HG03060 (cell line): ENCODE measurements around the gene FBXO2.
"Not testable (repeated sequence)": the region's sequence is repeated elsewhere in the genome, so short reads cannot be mapped to it uniquely, and the experiment has no call there.

Experiments used
- ATAC-seq: cut with Tn5 transposase; IDR thresholded peaks from one replicate; pipeline ENCODE4 v1.9.1; 2021; ENCODE audit warnings: low read depth, moderate number of reproducible peaks; ENCODE audit not compliant: unreplicated experiment

The FBXO2 gene

GRCh38 chr1:11638121-11638520 lies 16.1 kb downstream of the FBXO2 start:
- ATAC-seq, result no peak

- no peak for ATAC-seq
Observed at GRCh38 chr1:11634365-11635192, 19.6 kb downstream of the FBXO2 start.

- ATAC-seq, result no peak
Observed at GRCh38 chr1:11629184-11630016, 24.8 kb downstream of the FBXO2 start.

GRCh38 chr1:11628767-11629166 lies 25.5 kb downstream of the FBXO2 start:
- ATAC-seq, result no peak

- ATAC-seq, result no peak
Observed at GRCh38 chr1:11626551-11626950, 27.7 kb downstream of the FBXO2 start.

GRCh38 chr1:11623702-11624101 lies 30.5 kb downstream of the FBXO2 start:
- no peak for ATAC-seq

GRCh38 chr1:11622398-11622797 lies 31.8 kb downstream of the FBXO2 start:
- ATAC-seq, result no peak

GRCh38 chr1:11620924-11621323 lies 33.3 kb downstream of the FBXO2 start:
- no peak for ATAC-seq

- ATAC-seq, result no peak
Observed at GRCh38 chr1:11620405-11620804, 33.8 kb downstream of the FBXO2 start.

- ATAC-seq, result no peak
Observed at GRCh38 chr1:11617741-11618140, 36.5 kb downstream of the FBXO2 start.

GRCh38 chr1:11617314-11617713 lies 36.9 kb downstream of the FBXO2 start:
- ATAC-seq, result no peak

GRCh38 chr1:11616766-11617165 lies 37.5 kb downstream of the FBXO2 start:
- no peak for ATAC-seq

GRCh38 chr1:11615090-11615489 lies 39.1 kb downstream of the FBXO2 start:
- ATAC-seq, result no peak

GRCh38 chr1:11613347-11613746 lies 40.9 kb downstream of the FBXO2 start:
- ATAC-seq, result no peak

- ATAC-seq, result no peak
Observed at GRCh38 chr1:11611638-11612327, 42.4 kb downstream of the FBXO2 start.

- ATAC-seq, result no peak
Observed at GRCh38 chr1:11610629-11611180, 43.5 kb downstream of the FBXO2 start.

GRCh38 chr1:11609378-11609777 lies 44.9 kb downstream of the FBXO2 start:
- ATAC-seq, result not testable (repeated sequence)

- not testable (repeated sequence) for ATAC-seq
Observed at GRCh38 chr1:11608596-11609130, 45.6 kb downstream of the FBXO2 start.

GRCh38 chr1:11606775-11607174 lies 47.5 kb downstream of the FBXO2 start:
- no peak for ATAC-seq

GRCh38 chr1:11602981-11603380 lies 51.2 kb downstream of the FBXO2 start:
- no peak for ATAC-seq
